ENCODE results near the gene GJA8.
"Not testable (repeated sequence)": the region's sequence is repeated elsewhere in the genome, so short reads cannot be mapped to it uniquely, and the experiment has no call there.

Gene GJA8

GRCh38 chr1:147902253-147902845 lies at the start of gene GJA8:
Gene GJA8 (plus strand): TSS chr1:147902795. CDS start chr1:147907956, 5,161 bp downstream.
- H3K4me3 ChIP-seq (ENCODE audit: severe bottlenecking), result no peak within 1 kb of the TSS
- H3K9me3 ChIP-seq (ENCODE audit: severe bottlenecking), result no peaks in the 10 kb centered on the region
- H3K27ac ChIP-seq (ENCODE audit: poor library complexity, severe bottlenecking), result no peak within 1 kb of the TSS
- peaks cover under 1% of the 10 kb centered on the region for H3K4me1 ChIP-seq (ENCODE audit: insufficient read depth, poor library complexity, severe bottlenecking)
- ATAC-seq (ENCODE audit: low read depth) (no peak), DNase-seq (ENCODE audit: low spot score) (no peak)
- no peak for TF ChIP-seq CTCF (IDR thresholded peaks at IDR 0.05; ENCODE audit: poor library complexity, severe bottlenecking)
- no peaks in the 10 kb centered on the region for H3K27me3 ChIP-seq (ENCODE audit: insufficient read depth, poor library complexity, severe bottlenecking)
- H3K36me3 ChIP-seq (ENCODE audit: low read depth), result no peaks in the 10 kb centered on the region

- no peaks in the 10 kb centered on the region for H3K27me3 ChIP-seq (ENCODE audit: insufficient read depth, poor library complexity, severe bottlenecking)
- no peaks in the 10 kb centered on the region for H3K36me3 ChIP-seq (ENCODE audit: low read depth)
- ATAC-seq (ENCODE audit: low read depth), result peak; percentile 52; the same call in 2 of the 3 replicates
- peaks cover 32% of the 10 kb centered on the region for H3K4me1 ChIP-seq (ENCODE audit: insufficient read depth, poor library complexity, severe bottlenecking)
- no peaks in the 10 kb centered on the region for H3K9me3 ChIP-seq (ENCODE audit: severe bottlenecking)
- DNase-seq (ENCODE audit: low spot score), result no peak
- no peak overlapping the region for H3K4me3 ChIP-seq (ENCODE audit: severe bottlenecking)
- peak overlapping the region; percentile 3 for H3K27ac ChIP-seq (ENCODE audit: poor library complexity, severe bottlenecking)
- no peak for TF ChIP-seq CTCF (IDR thresholded peaks at IDR 0.05; ENCODE audit: poor library complexity, severe bottlenecking)
These were observed 49.2 kb upstream of the GJA8 start for GRCh38 chr1:147853391-147853790.

- not testable (repeated sequence) for H3K9me3 ChIP-seq (ENCODE audit: severe bottlenecking); H3K27ac ChIP-seq (ENCODE audit: poor library complexity, severe bottlenecking); DNase-seq (ENCODE audit: low spot score); H3K27me3 ChIP-seq (ENCODE audit: insufficient read depth, poor library complexity, severe bottlenecking); ATAC-seq (ENCODE audit: low read depth); H3K4me3 ChIP-seq (ENCODE audit: severe bottlenecking); H3K36me3 ChIP-seq (ENCODE audit: low read depth)
- peaks cover 23% of the 10 kb centered on the region for H3K4me1 ChIP-seq (ENCODE audit: insufficient read depth, poor library complexity, severe bottlenecking)
These were observed 47.6 kb upstream of the GJA8 start for GRCh38 chr1:147854989-147855388.

- not testable (repeated sequence) for DNase-seq (ENCODE audit: low spot score); H3K27me3 ChIP-seq (ENCODE audit: insufficient read depth, poor library complexity, severe bottlenecking); ATAC-seq (ENCODE audit: low read depth); H3K36me3 ChIP-seq (ENCODE audit: low read depth); H3K4me3 ChIP-seq (ENCODE audit: severe bottlenecking); H3K9me3 ChIP-seq (ENCODE audit: severe bottlenecking); H3K27ac ChIP-seq (ENCODE audit: poor library complexity, severe bottlenecking)
- H3K4me1 ChIP-seq (ENCODE audit: insufficient read depth, poor library complexity, severe bottlenecking), result peaks cover 19% of the 10 kb centered on the region
These were observed 46.6 kb upstream of the GJA8 start for GRCh38 chr1:147855996-147856395.

- H3K27ac ChIP-seq (ENCODE audit: poor library complexity, severe bottlenecking); H3K27me3 ChIP-seq (ENCODE audit: insufficient read depth, poor library complexity, severe bottlenecking); H3K4me3 ChIP-seq (ENCODE audit: severe bottlenecking); H3K9me3 ChIP-seq (ENCODE audit: severe bottlenecking); ATAC-seq (ENCODE audit: low read depth); H3K4me1 ChIP-seq (ENCODE audit: insufficient read depth, poor library complexity, severe bottlenecking); DNase-seq (ENCODE audit: low spot score); H3K36me3 ChIP-seq (ENCODE audit: low read depth): not testable (repeated sequence)
These were observed 35.4 kb upstream of the GJA8 start for GRCh38 chr1:147867204-147867603.

GRCh38 chr1:147878022-147878421 lies 24.6 kb upstream of the GJA8 start:
- no peak overlapping the region for H3K27ac ChIP-seq (ENCODE audit: poor library complexity, severe bottlenecking)
- DNase-seq (ENCODE audit: low spot score) (no peak), ATAC-seq (ENCODE audit: low read depth) (no peak)
- no peaks in the 10 kb centered on the region for H3K36me3 ChIP-seq (ENCODE audit: low read depth)
- no peaks in the 10 kb centered on the region for H3K4me1 ChIP-seq (ENCODE audit: insufficient read depth, poor library complexity, severe bottlenecking)
- no peak overlapping the region for H3K4me3 ChIP-seq (ENCODE audit: severe bottlenecking)
- no peak for TF ChIP-seq CTCF (IDR thresholded peaks at IDR 0.05; ENCODE audit: poor library complexity, severe bottlenecking)
- H3K9me3 ChIP-seq (ENCODE audit: severe bottlenecking), result no peaks in the 10 kb centered on the region
- H3K27me3 ChIP-seq (ENCODE audit: insufficient read depth, poor library complexity, severe bottlenecking), result no peaks in the 10 kb centered on the region

Measured in RWPE2 (cell line).